ENCODE results near the gene SETDB2.

SETDB2 gene

GRCh38 chr13:49476529-49476928 is 32.5 kb downstream of the SETDB2 start:
- no peak for DNase-seq

GRCh38 chr13:49481788-49482187 is 37.7 kb downstream of the SETDB2 start:
- DNase-seq = no peak

- DNase-seq = no peak
Measured at GRCh38 chr13:49488563-49488962, 44.5 kb downstream of the SETDB2 start.

GRCh38 chr13:49494645-49495044 is 50.6 kb downstream of the SETDB2 start:
- no peak for DNase-seq

- DNase-seq = peak; percentile 91
Measured at GRCh38 chr13:49495783-49496762, 52.0 kb downstream of the SETDB2 start, which contains the start of gene PHF11. Gene PHF11, plus strand, starts transcription at chr13:49495953. Its CDS starts 49 bp downstream, at chr13:49496002.

- peak; percentile 56 for DNase-seq
Measured at GRCh38 chr13:49496837-49497236, 52.8 kb downstream of the SETDB2 start.

GRCh38 chr13:49497272-49497671 is 53.2 kb downstream of the SETDB2 start:
- DNase-seq = no peak

GRCh38 chr13:49498206-49498605 is 54.1 kb downstream of the SETDB2 start:
- DNase-seq = peak; percentile 4

GRCh38 chr13:49499889-49500660 is 56.0 kb downstream of the SETDB2 start:
- DNase-seq = peak; percentile 14

- DNase-seq = no peak
Measured at GRCh38 chr13:49502954-49503353, 58.9 kb downstream of the SETDB2 start.

- DNase-seq = no peak
Measured at GRCh38 chr13:49503951-49504350, 59.9 kb downstream of the SETDB2 start.

GRCh38 chr13:49512578-49512977 is 68.5 kb downstream of the SETDB2 start:
- no peak for DNase-seq

GRCh38 chr13:49516467-49516866 is 72.4 kb downstream of the SETDB2 start:
- no peak for DNase-seq

GRCh38 chr13:49517461-49517860 is 73.4 kb downstream of the SETDB2 start:
- DNase-seq = no peak

- no peak for DNase-seq
Measured at GRCh38 chr13:49521224-49521623, 77.2 kb downstream of the SETDB2 start.

- no peak for DNase-seq
Measured at GRCh38 chr13:49524740-49525501, 80.8 kb downstream of the SETDB2 start.

- no peak for DNase-seq
Measured at GRCh38 chr13:49527123-49527522, 83.0 kb downstream of the SETDB2 start.

GRCh38 chr13:49528161-49528560 is 84.1 kb downstream of the SETDB2 start:
- DNase-seq = no peak

GRCh38 chr13:49530457-49530856 is 86.4 kb downstream of the SETDB2 start:
- peak; percentile 13 for DNase-seq

- no peak for DNase-seq
Measured at GRCh38 chr13:49532593-49532992, 88.5 kb downstream of the SETDB2 start.

GRCh38 chr13:49533011-49533410 is 88.9 kb downstream of the SETDB2 start:
- no peak for DNase-seq

GRCh38 chr13:49533591-49534269 is 89.7 kb downstream of the SETDB2 start:
- DNase-seq = no peak
